ENCODE measurements around the gene PCDHA3.
A peak's percentile ranks its signal among the peaks of the same experiment; 100 is the strongest.
"Not testable (repeated sequence)": the region's sequence is repeated elsewhere in the genome, so short reads cannot be mapped to it uniquely, and the experiment has no call there.

PCDHA3 gene

DNA sequence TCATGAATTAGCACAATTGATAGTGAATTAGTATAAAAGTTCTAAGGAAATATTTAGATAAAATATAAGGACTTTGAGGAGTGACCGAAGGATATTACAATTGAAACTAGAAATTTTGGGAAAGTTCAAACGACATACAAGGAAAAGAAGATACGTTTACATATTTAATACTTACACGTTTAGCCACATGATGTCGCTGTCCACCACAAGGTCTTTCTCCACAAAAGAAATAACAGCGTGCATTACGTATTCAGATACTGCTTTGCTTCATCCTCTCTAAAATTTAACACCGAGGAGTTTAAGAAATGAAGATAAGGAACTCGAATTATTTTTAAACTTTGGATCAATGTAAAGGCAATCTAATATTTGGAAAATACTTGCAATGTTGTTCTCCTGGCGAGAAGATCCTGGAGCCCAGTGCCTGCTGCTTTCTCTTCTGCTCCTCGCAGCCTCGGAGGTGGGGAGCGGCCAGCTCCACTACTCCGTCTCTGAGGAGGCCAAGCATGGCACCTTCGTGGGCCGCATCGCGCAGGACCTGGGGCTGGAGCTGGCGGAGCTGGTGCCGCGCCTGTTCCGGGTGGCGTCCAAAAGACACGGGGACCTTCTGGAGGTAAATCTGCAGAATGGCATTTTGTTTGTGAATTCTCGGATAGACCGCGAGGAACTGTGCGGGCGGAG lies at the start of gene PCDHA3:
Gene PCDHA3 (plus strand): TSS at position 242 of the 678 bp plus-strand sequence.
- H3K27ac ChIP-seq = no peak within 1 kb of the TSS
- peak; percentile 40 for TF ChIP-seq CTCF (conservative IDR thresholded peaks at IDR 0.05)

- no peak overlapping the region for H3K27ac ChIP-seq
- TF ChIP-seq CTCF (conservative IDR thresholded peaks at IDR 0.05) = no peak
Observed at GRCh38 chr5:140753561-140753960, 47.3 kb upstream of the PCDHA3 start.

DNA sequence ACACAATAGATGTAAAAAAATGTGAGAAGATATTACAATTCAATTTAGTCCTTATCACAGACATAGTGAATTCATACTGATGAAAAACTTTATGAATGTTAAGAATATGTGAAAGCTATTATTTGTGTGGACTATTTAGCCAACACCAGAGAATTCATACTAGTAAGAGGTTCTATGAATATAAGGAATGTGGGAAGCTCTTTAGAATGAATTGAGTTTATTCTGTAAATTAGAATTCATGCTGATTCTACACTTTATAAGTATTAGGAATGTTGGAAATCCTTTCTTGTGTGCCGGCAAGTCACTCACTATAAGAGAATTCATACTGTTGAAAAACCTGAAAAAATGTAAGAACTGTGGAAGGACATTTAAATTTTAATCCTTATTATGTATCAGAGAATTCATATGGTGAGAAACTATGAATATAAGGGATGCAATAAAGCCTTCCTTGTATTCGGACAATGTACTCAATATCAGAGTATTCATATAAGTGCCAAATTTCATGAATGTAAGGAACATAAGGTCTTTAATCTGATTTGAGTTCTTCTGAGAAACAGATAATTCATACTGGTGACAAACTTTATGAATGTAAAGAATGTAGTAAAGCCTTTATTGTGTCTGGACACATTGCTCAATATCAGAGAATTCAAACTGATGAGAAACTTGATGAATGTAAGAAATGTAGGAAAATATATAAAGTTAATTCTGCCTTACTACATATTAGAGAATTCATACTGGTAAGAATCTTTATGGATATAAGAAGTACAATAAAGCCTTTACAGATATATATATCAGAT lies 36.5 kb upstream of the PCDHA3 start:
- H3K27ac ChIP-seq = no peak overlapping the region
- no peak for TF ChIP-seq CTCF (conservative IDR thresholded peaks at IDR 0.05)

DNA sequence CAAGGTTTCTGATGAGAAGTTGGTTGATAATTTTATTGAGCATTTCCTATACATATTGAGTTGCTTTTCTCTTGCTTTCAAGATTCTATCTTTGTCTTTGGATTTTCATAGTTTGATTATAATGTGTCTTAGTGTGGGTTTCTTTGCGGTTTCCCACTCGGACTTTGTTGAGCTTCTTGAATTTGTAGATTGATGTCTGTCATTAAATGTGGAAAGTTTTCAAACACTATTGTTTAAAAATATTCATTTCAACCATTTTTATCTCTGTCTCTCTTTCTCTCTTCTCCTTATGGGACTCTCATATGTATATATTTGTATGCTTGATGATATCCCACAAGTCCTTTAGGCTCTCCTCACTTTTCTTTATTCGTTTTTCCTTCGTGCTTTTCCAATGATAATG lies 33.4 kb upstream of the PCDHA3 start:
- TF ChIP-seq CTCF (conservative IDR thresholded peaks at IDR 0.05) = no peak
- H3K27ac ChIP-seq = no peak overlapping the region

GRCh38 chr5:140780512-140780911 lies 20.3 kb upstream of the PCDHA3 start:
- no peak overlapping the region for H3K27ac ChIP-seq

GRCh38 chr5:140785905-140786686 lies 14.8 kb upstream of the PCDHA3 start, which contains the start of gene PCDHA1:
PCDHA1 (plus strand) TSS chr5:140786140.
- no peak within 1 kb of the TSS for H3K27ac ChIP-seq
- no peak for TF ChIP-seq CTCF (conservative IDR thresholded peaks at IDR 0.05)

More at GRCh38 chr5:140780512-140780911, 20.3 kb upstream of the PCDHA3 start:
- TF ChIP-seq CTCF (conservative IDR thresholded peaks at IDR 0.05) = no peak

- not testable (repeated sequence) for H3K27ac ChIP-seq
Observed at GRCh38 chr5:140787422-140787821, 13.4 kb upstream of the PCDHA3 start.

DNA sequence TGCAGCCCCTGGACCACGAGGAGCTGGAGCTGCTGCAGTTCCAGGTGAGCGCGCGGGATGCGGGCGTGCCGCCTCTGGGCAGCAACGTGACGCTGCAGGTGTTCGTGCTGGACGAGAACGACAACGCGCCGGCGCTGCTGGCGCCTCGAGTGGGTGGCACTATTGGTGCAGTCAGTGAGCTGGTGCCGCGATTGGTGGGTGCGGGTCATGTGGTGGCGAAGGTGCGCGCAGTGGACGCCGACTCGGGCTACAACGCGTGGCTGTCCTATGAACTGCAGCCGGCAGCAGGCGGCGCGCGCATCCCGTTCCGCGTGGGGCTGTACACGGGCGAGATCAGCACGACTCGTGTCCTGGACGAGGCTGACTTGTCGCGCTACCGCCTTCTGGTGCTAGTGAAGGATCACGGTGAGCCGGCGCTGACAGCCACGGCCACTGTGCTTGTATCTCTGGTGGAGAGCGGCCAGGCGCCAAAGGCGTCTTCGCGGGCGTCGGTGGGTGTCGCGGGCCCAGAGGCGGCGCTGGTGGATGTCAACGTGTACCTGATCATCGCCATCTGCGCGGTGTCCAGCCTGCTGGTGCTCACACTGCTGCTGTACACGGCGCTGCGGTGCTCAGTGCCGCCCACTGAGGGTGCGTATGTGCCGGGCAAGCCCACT lies 12.9 kb upstream of the PCDHA3 start:
- not testable (repeated sequence) for H3K27ac ChIP-seq
